ENCODE results near the gene SEMG1. TPM values are rescaled to one million over a fixed set of nuclear protein-coding genes. Genes with fewer than 3 reads are reported as not detected.

Gene SEMG1
- total and polyA plus RNA-seq, 2 of the 8 experiments (the other 6 are each of a cell fraction or from before 2014, with no cell fraction given) = 3.0 to 5.8 TPM

- H2BK12ac ChIP-seq (ENCODE audit: low read depth, low read length) = no peak within 1 kb of the TSS
- FAIRE-seq (no peak), DNase-seq (ENCODE audit: low read depth in 1 of 2, low spot score in 2 of 2) (no peak)
- no peaks in the 10 kb centered on the region for H3K79me2 ChIP-seq (ENCODE audit: control insufficient read depth in 1 of 2, insufficient read depth in 2 of 2, low read length in 2 of 2)
- 90% methylated on average over 4 of the region's 4 CpGs; no CpG with 5 or more reads in 1 of the 2 experiments for WGBS, 2 experiments (ENCODE audit: extremely low coverage in 1 of 2, insufficient coverage in 1 of 2, insufficient read length in 1 of 2, insufficient replicate concordance in 2 of 2, low coverage in 1 of 2, low lambda C conversion rate in 2 of 2, missing lambda C conversion rate in 1 of 2)
- no peak within 1 kb of the TSS for H3K27ac ChIP-seq (ENCODE audit: low read depth, low read length)
- H3K23ac ChIP-seq (ENCODE audit: insufficient read length) = no peak within 1 kb of the TSS
- no peak within 1 kb of the TSS for H3K14ac ChIP-seq (ENCODE audit: insufficient read length)
- no peak within 1 kb of the TSS for H2AK5ac ChIP-seq (ENCODE audit: low read depth, low read length)
- no peak within 1 kb of the TSS for H2BK15ac ChIP-seq (ENCODE audit: low read length)
- no peak within 1 kb of the TSS for H3K4me2 ChIP-seq (ENCODE audit: insufficient read depth in 1 of 2, low read depth in 2 of 2, low read length in 2 of 2)
- 0 out of 2 replicates have a peak within 1 kb of the TSS, but pooled peaks have one; percentile 41 for H2AFZ ChIP-seq (ENCODE audit: low read length)
- H3K23me2 ChIP-seq (ENCODE audit: low read depth, low read length) = no peaks in the 10 kb centered on the region
- no peak within 1 kb of the TSS for H2BK120ac ChIP-seq (replicated peaks; ENCODE audit: low read depth, low read length)
- no peak within 1 kb of the TSS for H2BK5ac ChIP-seq (ENCODE audit: low read depth, low read length)
- no peaks in the 10 kb centered on the region; a peak in 1 of 7 replicates for H3K27me3 ChIP-seq (replicated peaks in 1 of 4; ENCODE audit: control insufficient read depth in 3 of 4, extremely low read depth in 1 of 4, insufficient read depth in 3 of 4, low read length in 3 of 4)
- no peaks in the 10 kb centered on the region for H3K9me3 ChIP-seq (ENCODE audit: insufficient read depth in 2 of 2, low read depth in 1 of 2, low read length in 1 of 2)
- POLR2A ChIA-PET (ENCODE audit: partially characterized antibody) = interaction anchor here (1.5 kb wide), 1 partner anchor 9 kb away, joined by 3 read pairs; no protein-coding TSS in a partner anchor
- no peak within 1 kb of the TSS for H4K8ac ChIP-seq (ENCODE audit: extremely low read depth, insufficient read depth, low read length)
- H3K36me3 ChIP-seq (ENCODE audit: control insufficient read depth in 2 of 4, insufficient read depth in 4 of 4, low read length in 3 of 4) = no peaks in the 10 kb centered on the region
- no peak within 1 kb of the TSS for H4K5ac ChIP-seq (ENCODE audit: insufficient read length, low read depth, low read length)
- H3K56ac ChIP-seq (replicated peaks; ENCODE audit: insufficient read length, low read depth, low read length) = no peak within 1 kb of the TSS
- no peak within 1 kb of the TSS for H4K91ac ChIP-seq (replicated peaks; ENCODE audit: insufficient read length, low read length)
- H4K20me1 ChIP-seq (replicated peaks in 1 of 2; ENCODE audit: control insufficient read depth in 1 of 2, insufficient read depth in 2 of 2, low read length in 2 of 2) = no peaks in the 10 kb centered on the region
- no peak within 1 kb of the TSS for H3K4ac ChIP-seq (replicated peaks; ENCODE audit: insufficient read length, low read depth, low read length)
- no peak within 1 kb of the TSS for H2BK20ac ChIP-seq (ENCODE audit: low read length)
- no peak within 1 kb of the TSS for H3K4me3 ChIP-seq (ENCODE audit: extremely low read depth in 1 of 4, insufficient read depth in 2 of 4, low read depth in 3 of 4, low read length in 4 of 4)
- H3K79me1 ChIP-seq (ENCODE audit: low read depth, low read length) = no peaks in the 10 kb centered on the region
- H3K4me1 ChIP-seq (replicated peaks in 1 of 4; ENCODE audit: control insufficient read depth in 3 of 4, insufficient read depth in 4 of 4, low read length in 3 of 4) = no peaks in the 10 kb centered on the region
- H3K9ac ChIP-seq (replicated peaks in 1 of 4; ENCODE audit: extremely low read depth in 1 of 4, low read depth in 3 of 4, low read length in 3 of 4) = no peak within 1 kb of the TSS
- CTCF ChIA-PET (ENCODE audit: partially characterized antibody) = interaction anchor here (0.9 to 1.2 kb wide), 2 partner anchors 13 to 82 kb away, joined by 3 to 6 read pairs; no protein-coding TSS in a partner anchor
- H3K18ac ChIP-seq (ENCODE audit: extremely low read depth, low read length) = no peak within 1 kb of the TSS
- TF ChIP-seq FOSL1 (IDR thresholded peaks at IDR 0.05; ENCODE audit: insufficient read depth, low read depth, low read length) (no peak), HDAC2 (IDR thresholded peaks at IDR 0.05; ENCODE audit: borderline replicate concordance in 1 of 2, low read depth in 2 of 2, low read length in 2 of 2) (no peak), GABPA (IDR thresholded peaks at IDR 0.05; ENCODE audit: borderline replicate concordance, insufficient read depth, low read length) (no peak), SP1 (IDR thresholded peaks at IDR 0.05; ENCODE audit: low read depth, low read length) (no peak), EP300 (IDR thresholded peaks at IDR 0.05; ENCODE audit: borderline replicate concordance in 1 of 2, low read depth in 2 of 2, low read length in 2 of 2) (no peak), TBP (IDR thresholded peaks at IDR 0.05; ENCODE audit: low read depth, low read length) (no peak), E2F6 (IDR thresholded peaks at IDR 0.05) (no peak), CBX5 (IDR thresholded peaks at IDR 0.05; ENCODE audit: low read depth, low read length) (no peak), JUND (IDR thresholded peaks at IDR 0.05; ENCODE audit: low read length) (no peak), RXRA (IDR thresholded peaks at IDR 0.05; ENCODE audit: insufficient read depth, low read depth, low read length) (no peak), RBBP5 (IDR thresholded peaks at IDR 0.05; ENCODE audit: borderline replicate concordance, low read depth, low read length) (no peak), SAP30 (IDR thresholded peaks at IDR 0.05; ENCODE audit: insufficient read depth, insufficient replicate concordance, low read length) (no peak)
These were observed 14.2 kb downstream of the SEMG1 start, which contains the start of gene SEMG2 for GRCh38 chr20:45221076-45221475. SEMG2 (plus strand) TSS chr20:45221373; CDS start chr20:45221390, 17 bp downstream.

Measured in H1 (cell line).